Limb (tissue), 2 donors: ENCODE data around the gene UGT1A10.

ENCODE experiments used
- DNase-seq, 2 donors: peaks; one replicate each; pipeline ENCODE4 v3.0.0-alpha.2; 2016; ENCODE audit errors: extremely low spot score in 2 of 2

UGT1A10 gene

GRCh38 chr2:233822101-233822771 is 186.0 kb downstream of the UGT1A10 start:
- peak in 1 of 2 donors; percentile 14 for DNase-seq
